ENCODE measurements around the gene NLN.
"Not testable (repeated sequence)": the region's sequence is repeated elsewhere in the genome, so short reads cannot be mapped to it uniquely, and the experiment has no call there.

Gene NLN

GRCh38 chr5:65800775-65801174 is 78.8 kb downstream of the NLN start:
- Histone ChIP-seq H3K4me1 (ENCODE audit: insufficient read depth, low read length) (no peaks in the 10 kb centered on the region), H3K27me3 (ENCODE audit: control insufficient read depth in 1 of 2, insufficient read depth in 2 of 2, low read length in 2 of 2) (no peaks in the 10 kb centered on the region), H3K9me3 (ENCODE audit: low read length) (no peaks in the 10 kb centered on the region), H3K4me3 (ENCODE audit: low read depth in 1 of 2, low read length in 2 of 2) (no peak overlapping the region), H3K9ac (ENCODE audit: low read length) (no peak overlapping the region), H3K27ac (ENCODE audit: low read depth, low read length) (no peak overlapping the region), H3K36me3 (ENCODE audit: insufficient read depth, low read length) (no peaks in the 10 kb centered on the region)

GRCh38 chr5:65801352-65801783 is 79.4 kb downstream of the NLN start:
- no peak overlapping the region for H3K4me3 ChIP-seq (ENCODE audit: low read depth in 1 of 2, low read length in 2 of 2)
- no peak overlapping the region for H3K27ac ChIP-seq (ENCODE audit: low read depth, low read length)
- H3K27me3 ChIP-seq (ENCODE audit: control insufficient read depth in 1 of 2, insufficient read depth in 2 of 2, low read length in 2 of 2): no peaks in the 10 kb centered on the region
- no peaks in the 10 kb centered on the region for H3K9me3 ChIP-seq (ENCODE audit: low read length)
- no peaks in the 10 kb centered on the region for H3K4me1 ChIP-seq (ENCODE audit: insufficient read depth, low read length)
- H3K36me3 ChIP-seq (ENCODE audit: insufficient read depth, low read length): no peaks in the 10 kb centered on the region
- no peak overlapping the region for H3K9ac ChIP-seq (ENCODE audit: low read length)

- H3K9me3 ChIP-seq (ENCODE audit: low read length): no peaks in the 10 kb centered on the region
- H3K4me1 ChIP-seq (ENCODE audit: insufficient read depth, low read length): no peaks in the 10 kb centered on the region
- no peaks in the 10 kb centered on the region for H3K27me3 ChIP-seq (ENCODE audit: control insufficient read depth in 1 of 2, insufficient read depth in 2 of 2, low read length in 2 of 2)
- H3K36me3 ChIP-seq (ENCODE audit: insufficient read depth, low read length): no peaks in the 10 kb centered on the region
- no peak overlapping the region for H3K9ac ChIP-seq (ENCODE audit: low read length)
- H3K27ac ChIP-seq (ENCODE audit: low read depth, low read length): no peak overlapping the region
- H3K4me3 ChIP-seq (ENCODE audit: low read depth in 1 of 2, low read length in 2 of 2): no peak overlapping the region
These were observed 80.1 kb downstream of the NLN start for GRCh38 chr5:65802080-65802479.

GRCh38 chr5:65802820-65803219 is 80.8 kb downstream of the NLN start:
- Histone ChIP-seq H3K27me3 (ENCODE audit: control insufficient read depth in 1 of 2, insufficient read depth in 2 of 2, low read length in 2 of 2) (no peaks in the 10 kb centered on the region), H3K9ac (ENCODE audit: low read length) (no peak overlapping the region), H3K4me1 (ENCODE audit: insufficient read depth, low read length) (no peaks in the 10 kb centered on the region), H3K36me3 (ENCODE audit: insufficient read depth, low read length) (no peaks in the 10 kb centered on the region), H3K27ac (ENCODE audit: low read depth, low read length) (no peak overlapping the region), H3K4me3 (ENCODE audit: low read depth in 1 of 2, low read length in 2 of 2) (no peak overlapping the region), H3K9me3 (ENCODE audit: low read length) (no peaks in the 10 kb centered on the region)

- H3K27ac ChIP-seq (ENCODE audit: low read depth, low read length): no peak overlapping the region
These were observed 81.8 kb downstream of the NLN start for GRCh38 chr5:65803699-65804391.

GRCh38 chr5:65805089-65805488 is 83.1 kb downstream of the NLN start:
- H3K4me3 ChIP-seq (ENCODE audit: low read depth in 1 of 2, low read length in 2 of 2): no peak overlapping the region
- H3K27ac ChIP-seq (ENCODE audit: low read depth, low read length): no peak overlapping the region
- no peaks in the 10 kb centered on the region for H3K9me3 ChIP-seq (ENCODE audit: low read length)
- no peaks in the 10 kb centered on the region for H3K27me3 ChIP-seq (ENCODE audit: control insufficient read depth in 1 of 2, insufficient read depth in 2 of 2, low read length in 2 of 2)
- no peaks in the 10 kb centered on the region for H3K4me1 ChIP-seq (ENCODE audit: insufficient read depth, low read length)
- no peaks in the 10 kb centered on the region for H3K36me3 ChIP-seq (ENCODE audit: insufficient read depth, low read length)
- no peak overlapping the region for H3K9ac ChIP-seq (ENCODE audit: low read length)

More at GRCh38 chr5:65803699-65804391, 81.8 kb downstream of the NLN start:
- Histone ChIP-seq H3K9me3 (ENCODE audit: low read length) (no peaks in the 10 kb centered on the region), H3K4me1 (ENCODE audit: insufficient read depth, low read length) (no peaks in the 10 kb centered on the region), H3K36me3 (ENCODE audit: insufficient read depth, low read length) (no peaks in the 10 kb centered on the region), H3K9ac (ENCODE audit: low read length) (no peak overlapping the region), H3K4me3 (ENCODE audit: low read depth in 1 of 2, low read length in 2 of 2) (no peak overlapping the region), H3K27me3 (ENCODE audit: control insufficient read depth in 1 of 2, insufficient read depth in 2 of 2, low read length in 2 of 2) (no peaks in the 10 kb centered on the region)

- H3K4me1 ChIP-seq (ENCODE audit: insufficient read depth, low read length); H3K27ac ChIP-seq (ENCODE audit: low read depth, low read length); H3K9ac ChIP-seq (ENCODE audit: low read length); H3K4me3 ChIP-seq (ENCODE audit: low read depth in 1 of 2, low read length in 2 of 2); H3K9me3 ChIP-seq (ENCODE audit: low read length); H3K27me3 ChIP-seq (ENCODE audit: control insufficient read depth in 1 of 2, insufficient read depth in 2 of 2, low read length in 2 of 2); H3K36me3 ChIP-seq (ENCODE audit: insufficient read depth, low read length): not testable (repeated sequence)
These were observed 85.5 kb downstream of the NLN start for GRCh38 chr5:65807494-65807893.

GRCh38 chr5:65808251-65808741 is 86.3 kb downstream of the NLN start:
- Histone ChIP-seq H3K27ac (ENCODE audit: low read depth, low read length) (no peak overlapping the region), H3K27me3 (ENCODE audit: control insufficient read depth in 1 of 2, insufficient read depth in 2 of 2, low read length in 2 of 2) (no peaks in the 10 kb centered on the region), H3K9me3 (ENCODE audit: low read length) (no peaks in the 10 kb centered on the region), H3K36me3 (ENCODE audit: insufficient read depth, low read length) (peaks cover 3% of the 10 kb centered on the region), H3K9ac (ENCODE audit: low read length) (no peak overlapping the region), H3K4me3 (ENCODE audit: low read depth in 1 of 2, low read length in 2 of 2) (no peak overlapping the region), H3K4me1 (ENCODE audit: insufficient read depth, low read length) (no peaks in the 10 kb centered on the region)

- Histone ChIP-seq H3K4me1 (ENCODE audit: insufficient read depth, low read length) (no peaks in the 10 kb centered on the region), H3K27ac (ENCODE audit: low read depth, low read length) (no peak overlapping the region), H3K9ac (ENCODE audit: low read length) (no peak overlapping the region), H3K4me3 (ENCODE audit: low read depth in 1 of 2, low read length in 2 of 2) (no peak overlapping the region), H3K9me3 (ENCODE audit: low read length) (no peaks in the 10 kb centered on the region), H3K27me3 (ENCODE audit: control insufficient read depth in 1 of 2, insufficient read depth in 2 of 2, low read length in 2 of 2) (no peaks in the 10 kb centered on the region), H3K36me3 (ENCODE audit: insufficient read depth, low read length) (peaks cover 3% of the 10 kb centered on the region)
These were observed 86.8 kb downstream of the NLN start for GRCh38 chr5:65808818-65809217.

- Histone ChIP-seq H3K27me3 (ENCODE audit: control insufficient read depth in 1 of 2, insufficient read depth in 2 of 2, low read length in 2 of 2) (no peaks in the 10 kb centered on the region), H3K4me3 (ENCODE audit: low read depth in 1 of 2, low read length in 2 of 2) (no peak overlapping the region), H3K4me1 (ENCODE audit: insufficient read depth, low read length) (no peaks in the 10 kb centered on the region), H3K36me3 (ENCODE audit: insufficient read depth, low read length) (peaks cover 3% of the 10 kb centered on the region), H3K9me3 (ENCODE audit: low read length) (no peaks in the 10 kb centered on the region), H3K27ac (ENCODE audit: low read depth, low read length) (no peak overlapping the region), H3K9ac (ENCODE audit: low read length) (no peak overlapping the region)
These were observed 88.0 kb downstream of the NLN start for GRCh38 chr5:65809817-65810531.

- Histone ChIP-seq H3K9ac (ENCODE audit: low read length) (no peak overlapping the region), H3K4me1 (ENCODE audit: insufficient read depth, low read length) (no peaks in the 10 kb centered on the region), H3K27ac (ENCODE audit: low read depth, low read length) (no peak overlapping the region), H3K36me3 (ENCODE audit: insufficient read depth, low read length) (peaks cover 3% of the 10 kb centered on the region), H3K4me3 (ENCODE audit: low read depth in 1 of 2, low read length in 2 of 2) (no peak overlapping the region), H3K27me3 (ENCODE audit: control insufficient read depth in 1 of 2, insufficient read depth in 2 of 2, low read length in 2 of 2) (no peaks in the 10 kb centered on the region), H3K9me3 (ENCODE audit: low read length) (no peaks in the 10 kb centered on the region)
These were observed 89.0 kb downstream of the NLN start for GRCh38 chr5:65811004-65811403.

GRCh38 chr5:65811885-65812284 is 89.9 kb downstream of the NLN start:
- Histone ChIP-seq H3K9ac (ENCODE audit: low read length) (no peak overlapping the region), H3K9me3 (ENCODE audit: low read length) (no peaks in the 10 kb centered on the region), H3K27ac (ENCODE audit: low read depth, low read length) (no peak overlapping the region), H3K4me3 (ENCODE audit: low read depth in 1 of 2, low read length in 2 of 2) (no peak overlapping the region), H3K36me3 (ENCODE audit: insufficient read depth, low read length) (peaks cover 3% of the 10 kb centered on the region), H3K4me1 (ENCODE audit: insufficient read depth, low read length) (no peaks in the 10 kb centered on the region), H3K27me3 (ENCODE audit: control insufficient read depth in 1 of 2, insufficient read depth in 2 of 2, low read length in 2 of 2) (no peaks in the 10 kb centered on the region)
